ENCODE measurements around the gene MASP1.

MASP1 gene, protein sequence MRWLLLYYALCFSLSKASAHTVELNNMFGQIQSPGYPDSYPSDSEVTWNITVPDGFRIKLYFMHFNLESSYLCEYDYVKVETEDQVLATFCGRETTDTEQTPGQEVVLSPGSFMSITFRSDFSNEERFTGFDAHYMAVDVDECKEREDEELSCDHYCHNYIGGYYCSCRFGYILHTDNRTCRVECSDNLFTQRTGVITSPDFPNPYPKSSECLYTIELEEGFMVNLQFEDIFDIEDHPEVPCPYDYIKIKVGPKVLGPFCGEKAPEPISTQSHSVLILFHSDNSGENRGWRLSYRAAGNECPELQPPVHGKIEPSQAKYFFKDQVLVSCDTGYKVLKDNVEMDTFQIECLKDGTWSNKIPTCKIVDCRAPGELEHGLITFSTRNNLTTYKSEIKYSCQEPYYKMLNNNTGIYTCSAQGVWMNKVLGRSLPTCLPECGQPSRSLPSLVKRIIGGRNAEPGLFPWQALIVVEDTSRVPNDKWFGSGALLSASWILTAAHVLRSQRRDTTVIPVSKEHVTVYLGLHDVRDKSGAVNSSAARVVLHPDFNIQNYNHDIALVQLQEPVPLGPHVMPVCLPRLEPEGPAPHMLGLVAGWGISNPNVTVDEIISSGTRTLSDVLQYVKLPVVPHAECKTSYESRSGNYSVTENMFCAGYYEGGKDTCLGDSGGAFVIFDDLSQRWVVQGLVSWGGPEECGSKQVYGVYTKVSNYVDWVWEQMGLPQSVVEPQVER

DNA sequence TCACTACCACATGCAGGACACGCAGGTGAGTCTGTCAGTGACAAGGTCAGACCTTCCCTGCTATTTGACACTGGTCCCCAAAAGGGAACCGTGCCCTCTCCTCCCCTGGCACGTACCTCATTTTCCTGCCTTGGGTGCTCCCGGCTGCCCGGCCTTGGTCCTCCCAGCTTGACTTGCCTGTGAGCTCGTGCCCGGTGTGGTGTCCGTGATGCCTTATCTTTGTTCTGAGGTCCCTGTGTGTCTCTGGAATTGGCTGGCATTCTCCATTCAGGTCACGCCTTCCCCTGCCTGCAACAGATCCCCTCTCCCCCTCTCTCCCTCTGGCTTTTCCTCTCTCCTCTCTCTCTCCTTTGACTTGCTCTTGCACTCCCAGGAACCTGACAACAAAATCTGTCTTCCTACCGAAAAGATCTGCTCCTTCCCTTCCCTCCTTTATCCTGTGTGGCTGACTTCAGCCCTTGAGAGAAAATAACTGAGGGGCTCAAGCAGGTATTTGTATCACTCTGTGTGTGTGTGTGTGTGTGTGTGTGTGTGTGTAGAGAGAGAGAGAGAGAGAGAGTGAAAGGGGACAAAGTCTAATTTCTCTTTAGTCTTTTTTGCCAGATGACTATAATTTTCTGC lies at the start of gene MASP1:
TSS of gene MASP1 (minus strand) at position 226 of the 621 bp plus-strand sequence. CDS start at position 121, 105 bp downstream.
- no peak for DNase-seq

- DNase-seq, result no peak
These were observed 49.0 kb upstream of the MASP1 start for GRCh38 chr3:187340578-187340977.

DNA sequence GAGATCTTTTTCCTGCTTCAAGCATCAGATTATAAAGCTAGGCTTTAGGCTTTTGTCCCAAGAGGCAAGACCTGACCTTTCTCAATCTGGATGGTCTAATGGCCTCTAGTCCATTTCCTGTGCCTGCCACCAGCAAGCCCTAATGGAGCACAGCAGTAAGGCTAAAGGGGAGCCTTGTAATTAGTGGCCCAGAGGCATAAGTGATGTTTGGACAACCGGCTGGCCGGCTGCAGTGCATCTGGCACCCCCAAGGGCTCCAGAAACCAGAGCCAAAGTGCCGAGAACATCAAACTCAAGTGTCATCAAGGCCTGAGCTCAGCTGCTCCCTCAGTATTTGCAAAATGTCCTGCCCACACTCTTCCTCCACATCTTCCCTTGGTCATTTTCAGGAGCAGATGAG lies 44.8 kb upstream of the MASP1 start:
- no peak for DNase-seq

- DNase-seq, result no peak
These were observed 43.4 kb upstream of the MASP1 start for GRCh38 chr3:187334904-187335303.

DNA sequence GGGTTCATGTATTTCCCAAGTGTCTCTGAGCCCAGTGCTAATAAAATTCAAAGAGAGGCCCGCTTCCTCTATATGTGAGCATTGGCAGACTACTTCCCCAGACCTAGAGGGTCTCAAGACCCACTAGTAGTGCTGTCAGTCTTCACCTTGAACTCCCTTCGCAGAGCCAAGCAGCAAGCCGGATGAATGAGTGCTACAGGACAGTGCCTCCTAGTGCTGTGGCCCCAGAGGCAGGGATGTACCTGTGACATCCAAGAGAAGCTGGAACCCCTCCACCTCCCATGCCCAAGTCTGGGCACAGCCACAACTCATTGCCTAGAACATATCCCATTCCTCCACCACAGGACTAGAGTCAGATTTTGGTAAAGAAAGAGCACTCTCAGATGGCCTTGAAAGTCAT lies 37.2 kb upstream of the MASP1 start:
- DNase-seq, result no peak

DNA sequence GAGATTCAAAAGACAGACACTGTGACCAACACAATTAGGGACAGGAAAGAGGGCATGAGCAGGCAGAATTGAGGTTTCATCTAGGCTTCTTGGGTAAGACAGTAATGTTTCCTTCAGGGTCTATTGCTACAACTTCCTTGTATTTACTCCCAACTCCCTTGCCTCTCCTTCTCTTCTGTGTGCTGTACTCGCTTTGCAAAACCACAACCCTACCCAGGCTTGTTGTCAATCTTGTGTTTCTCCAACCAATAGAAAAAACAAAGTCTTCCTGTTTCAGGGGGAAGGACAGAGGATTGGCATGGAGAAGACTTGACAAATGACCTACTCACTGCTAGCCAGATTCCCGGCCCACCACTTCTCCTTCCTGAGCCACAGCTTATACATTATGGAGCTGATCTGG lies 36.3 kb upstream of the MASP1 start:
- no peak for DNase-seq

DNA sequence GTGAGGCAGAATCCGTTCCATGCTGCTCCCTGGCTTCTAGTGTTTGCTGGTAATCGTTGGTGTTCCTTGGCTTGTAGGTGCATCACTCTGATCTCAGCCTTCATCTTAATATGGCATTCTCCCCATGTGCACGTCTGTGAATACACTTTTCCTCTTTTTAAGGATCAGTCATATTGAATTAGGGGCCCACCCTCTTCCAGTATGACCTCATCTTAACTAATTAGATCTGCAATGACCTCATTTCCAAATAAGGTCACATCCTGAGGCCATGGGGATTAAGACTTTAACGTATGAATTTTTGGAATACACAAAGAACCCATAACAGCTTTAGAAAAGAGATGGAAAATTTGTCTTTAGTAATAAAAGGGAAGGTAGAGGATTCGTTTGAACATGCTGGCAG lies 34.1 kb upstream of the MASP1 start:
- DNase-seq, result no peak

GRCh38 chr3:187323091-187323490 lies 31.6 kb upstream of the MASP1 start:
- DNase-seq, result no peak

DNA sequence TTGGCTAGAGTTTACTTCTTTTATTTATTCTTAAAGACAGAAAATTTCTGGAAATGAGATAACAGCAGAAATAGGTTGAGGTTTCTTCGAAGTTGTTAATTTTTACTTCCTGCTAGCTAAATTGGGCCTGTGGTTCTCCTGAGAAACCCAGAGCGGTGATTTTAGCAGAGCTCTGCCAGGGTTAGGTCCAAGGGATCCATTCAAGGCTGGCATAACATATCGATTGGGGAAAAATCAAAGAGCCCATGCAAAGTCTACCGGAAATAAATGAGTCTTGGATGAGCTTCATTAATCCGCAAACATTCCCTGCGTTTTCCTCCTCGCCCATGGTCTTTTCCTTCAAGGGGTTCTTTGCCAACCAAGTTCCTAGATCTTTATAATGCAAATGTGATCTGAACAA lies 30.8 kb upstream of the MASP1 start:
- DNase-seq, result no peak

DNA sequence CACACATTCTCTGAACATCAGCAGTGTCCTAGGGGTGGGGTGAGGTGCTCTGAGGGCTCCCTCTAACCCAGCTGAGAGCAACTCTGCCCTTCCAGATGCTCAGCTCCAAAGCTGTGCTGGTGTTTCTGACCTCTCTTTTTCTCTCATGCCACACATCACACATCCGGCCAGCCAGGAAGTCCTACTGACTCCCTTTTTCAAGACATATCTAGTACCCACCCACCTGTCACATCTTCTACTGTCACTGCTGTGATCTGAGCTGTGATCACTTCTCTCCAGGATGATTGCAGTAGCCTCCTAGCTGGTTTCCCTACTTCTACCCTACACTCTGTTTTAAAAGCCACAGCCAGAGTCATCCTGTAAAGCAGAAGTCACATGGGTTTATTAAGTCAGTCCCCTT lies 30.2 kb upstream of the MASP1 start:
- DNase-seq, result no peak

GRCh38 chr3:187319699-187320302 lies 28.3 kb upstream of the MASP1 start:
- DNase-seq, result peak; percentile 58

DNA sequence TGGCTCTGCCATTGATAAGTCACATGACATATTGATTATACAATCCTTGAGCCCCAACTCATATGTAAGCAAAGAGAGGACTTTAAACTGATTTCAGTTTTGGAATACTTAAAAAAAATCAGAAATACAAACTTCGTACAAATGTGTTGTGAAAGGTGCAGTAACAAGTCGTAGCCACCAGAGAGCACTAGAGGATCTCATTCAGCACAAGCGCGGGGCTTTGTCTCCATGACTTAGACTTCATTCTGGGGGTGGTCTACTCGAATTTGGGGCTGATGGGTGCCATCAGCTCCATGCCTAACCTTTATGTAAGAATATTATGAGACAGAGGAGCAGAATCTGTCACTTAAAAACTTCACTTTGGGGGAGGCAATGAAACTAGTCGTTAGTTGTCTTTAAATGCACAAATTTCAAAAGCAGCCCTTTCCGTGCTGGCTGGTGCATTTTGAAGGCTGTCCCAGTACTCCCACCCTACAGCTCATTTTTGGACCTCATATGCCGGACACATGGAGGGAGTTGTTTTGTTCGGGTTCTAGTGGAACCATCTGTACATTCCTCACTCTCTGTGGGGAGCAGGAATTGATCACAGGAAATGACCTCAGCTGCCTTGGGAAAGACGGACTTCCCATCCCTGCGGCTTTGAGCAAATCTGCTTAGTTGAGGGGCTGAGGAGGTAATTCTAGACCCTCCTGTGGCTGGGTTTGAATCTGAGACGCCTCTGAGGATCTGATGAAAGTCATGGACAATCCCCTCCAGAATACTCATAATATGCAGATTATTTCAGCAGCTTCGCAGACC lies 27.5 kb upstream of the MASP1 start:
- peak; percentile 48 for DNase-seq

DNA sequence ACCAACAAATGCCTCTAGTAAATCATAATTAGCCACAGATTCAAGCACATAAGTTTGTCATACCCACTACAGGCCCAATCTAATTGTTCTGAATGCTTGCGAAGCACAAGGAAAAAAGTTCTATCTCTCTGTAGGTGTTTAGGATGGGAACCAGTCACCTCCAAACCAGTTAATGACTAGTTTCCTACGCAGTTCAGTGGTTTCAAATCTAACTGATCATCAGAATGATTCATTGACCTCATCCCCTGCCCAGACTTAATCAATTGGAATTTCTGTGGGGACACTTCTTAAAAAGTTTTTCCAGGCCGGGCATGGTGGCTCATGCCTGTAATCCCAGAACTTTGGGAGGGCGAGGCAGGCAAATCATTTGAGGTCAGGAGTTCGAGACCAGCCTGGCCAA lies 24.3 kb upstream of the MASP1 start:
- no peak for DNase-seq

DNA sequence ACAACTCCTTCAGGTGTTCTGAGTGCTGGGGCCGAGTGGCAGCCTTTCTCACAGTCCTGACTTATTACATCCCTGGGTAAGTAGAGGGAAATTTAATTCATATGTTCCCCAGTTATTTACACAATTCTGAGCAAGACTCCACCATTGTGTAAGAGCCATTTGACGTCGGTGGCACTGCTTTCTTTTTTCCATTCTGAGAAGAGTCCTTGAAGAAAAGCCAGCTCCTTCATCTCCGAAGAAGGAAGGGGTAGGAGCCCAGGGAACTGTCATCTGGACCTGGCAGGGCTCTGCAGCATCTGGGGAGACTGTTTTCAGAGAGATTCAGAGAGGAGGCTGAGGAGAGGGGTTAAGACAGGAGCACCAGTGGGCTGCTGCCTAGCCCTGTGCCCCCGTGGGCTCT lies 22.6 kb upstream of the MASP1 start:
- DNase-seq, result no peak

GRCh38 chr3:187310954-187311470 lies 19.5 kb upstream of the MASP1 start:
- DNase-seq, result no peak

- no peak for DNase-seq
These were observed 18.7 kb upstream of the MASP1 start for GRCh38 chr3:187310226-187310625.

DNA sequence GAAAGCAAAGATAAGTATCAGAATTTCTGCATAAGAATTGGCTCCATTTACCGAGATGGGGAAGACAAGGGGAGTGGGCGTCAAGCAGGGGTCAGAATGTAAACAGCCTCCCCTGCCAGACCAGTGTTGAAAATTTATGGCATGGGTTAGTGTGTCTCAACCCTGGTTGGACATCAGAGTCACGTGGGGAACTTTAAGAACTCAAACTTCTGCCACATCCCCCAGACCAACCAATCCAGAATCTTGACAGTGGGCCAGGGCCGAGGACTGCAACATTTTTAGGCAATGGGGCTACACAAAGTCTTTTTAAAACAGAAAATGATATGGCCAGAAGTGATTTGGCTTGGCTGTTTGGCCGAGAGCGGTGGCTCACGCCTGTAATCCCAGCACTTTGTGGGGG lies 14.3 kb upstream of the MASP1 start:
- DNase-seq, result no peak

DNA sequence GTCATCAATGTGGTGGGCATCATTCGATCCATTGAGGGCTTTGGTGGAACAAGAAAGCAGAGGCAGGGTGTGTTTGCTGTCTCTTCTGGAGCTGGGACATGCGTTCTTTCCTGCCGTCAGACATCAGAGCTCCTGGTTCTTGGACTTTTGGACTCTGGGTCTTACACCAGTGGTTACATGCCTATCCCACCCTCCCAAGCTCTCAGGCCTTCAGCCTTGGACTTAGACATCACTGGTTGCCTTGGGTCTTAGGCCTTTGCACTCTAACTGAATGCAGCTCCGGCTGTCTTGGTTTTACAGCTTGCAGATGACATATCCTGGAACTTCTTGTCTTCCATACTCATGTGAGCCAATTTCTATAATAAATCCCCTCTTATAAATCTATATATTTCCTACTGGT lies 8.1 kb upstream of the MASP1 start:
- DNase-seq, result no peak

DNA sequence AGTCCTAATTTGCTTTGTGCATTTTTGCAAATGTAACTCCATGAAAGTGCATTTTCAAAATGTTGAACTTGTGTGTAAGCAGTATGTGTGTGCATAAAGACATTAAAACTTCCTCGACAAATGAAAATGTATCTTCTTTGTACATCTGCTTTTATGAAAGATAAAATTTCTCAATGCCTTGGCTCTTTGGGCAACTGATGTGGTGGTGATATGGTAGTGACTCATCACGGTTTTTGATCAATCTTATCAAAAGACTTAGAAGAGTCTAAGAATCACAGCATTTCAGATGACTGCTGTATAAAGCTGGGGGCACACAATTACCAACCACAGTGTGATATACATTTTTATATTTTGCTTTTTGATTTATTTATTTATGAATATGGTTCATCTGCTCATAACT lies 5.4 kb upstream of the MASP1 start:
- no peak for DNase-seq

GRCh38 chr3:187296058-187296457 lies 4.5 kb upstream of the MASP1 start:
- DNase-seq, result no peak

DNA sequence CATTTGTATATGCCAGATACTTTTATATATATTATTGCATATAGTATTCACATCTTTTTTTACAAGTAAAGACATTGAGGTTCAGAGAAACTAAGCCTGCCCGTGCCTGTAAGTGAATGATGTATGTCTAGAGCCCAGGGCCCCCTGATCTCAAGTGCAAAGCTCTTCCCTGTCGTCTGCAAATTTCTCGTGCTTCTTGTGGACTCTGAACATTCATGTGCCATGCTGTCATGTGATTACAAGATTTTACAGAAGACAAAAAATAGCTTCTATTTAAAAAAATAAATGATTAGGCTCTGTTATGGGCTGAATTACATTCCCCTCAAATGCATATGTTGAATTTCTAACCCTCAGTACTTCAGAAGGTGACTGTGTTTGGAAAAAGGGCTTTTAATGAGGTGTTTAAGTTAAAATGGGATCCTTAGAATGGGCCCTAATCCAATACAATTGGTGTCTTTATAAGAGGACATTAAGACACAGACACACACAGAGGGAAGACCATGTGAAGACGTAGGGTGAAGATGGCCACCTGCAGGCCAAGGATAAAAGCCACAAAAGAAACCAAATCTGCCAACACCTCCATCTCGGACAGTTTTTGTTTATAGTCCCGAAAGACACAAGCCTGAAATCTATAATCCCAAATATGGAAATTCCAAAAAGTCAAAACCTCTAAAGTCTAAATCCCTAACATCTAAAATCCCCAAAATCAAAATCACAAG lies 3.9 kb upstream of the MASP1 start:
- no peak for DNase-seq
